ENCODE measurements around the gene ZMAT5. TPM values are rescaled to one million over a fixed set of nuclear protein-coding genes. Genes with fewer than 3 reads are reported as not detected.
A peak's percentile ranks its signal among the peaks of the same experiment; 100 is the strongest.

Gene ZMAT5
- 18.3 TPM for total RNA-seq
- long read RNA-seq, transcript ZMAT5-201 (6 exons, 899 nt): major isoform, 5 of 19 reads
- long read RNA-seq, partial matches to known transcripts: 0 of 19 reads
- long read RNA-seq, other reads (novel, unspliced or antisense): 14 of 19 reads

DNA sequence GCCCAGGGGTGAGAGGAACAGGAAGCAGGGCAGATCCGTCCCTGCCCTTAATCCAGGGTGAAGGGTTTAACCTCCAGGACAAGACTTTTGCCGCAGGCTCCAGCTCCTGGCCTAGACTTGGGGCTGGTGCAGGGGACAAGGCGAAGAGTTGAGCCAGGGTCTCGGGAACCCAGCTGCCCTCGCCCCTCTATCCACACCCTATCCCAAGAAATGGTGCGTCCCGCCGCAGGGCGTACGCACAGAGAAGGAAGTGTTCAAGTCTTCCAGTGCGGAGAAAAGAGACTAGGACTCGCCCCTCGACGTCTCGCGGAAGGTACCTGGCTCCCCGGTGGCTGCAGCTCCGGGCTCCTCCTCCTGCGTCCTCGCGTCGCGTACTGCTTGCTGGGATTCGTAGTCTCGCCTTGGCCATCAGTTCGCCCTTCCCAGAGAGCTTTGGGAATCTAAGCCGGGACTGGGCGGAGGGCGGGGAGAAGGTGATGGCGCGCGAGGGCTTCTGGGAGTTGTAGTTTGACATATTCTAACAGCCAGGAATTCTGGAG lies at the start of gene ZMAT5:
Gene ZMAT5, minus strand, starts transcription at position 376 of the 539 bp plus-strand sequence. CDS start 18,463 bp downstream, outside the sequence.
- Histone ChIP-seq H3K9me3 (no peaks in the 10 kb centered on the region), H3K4me3 (peak within 1 kb of the TSS; percentile 98), H3K27me3 (ENCODE audit: low read depth) (no peaks in the 10 kb centered on the region), H3K36me3 (peaks cover 30% of the 10 kb centered on the region), H3K4me1 (peaks cover 39% of the 10 kb centered on the region), H3K27ac (peak within 1 kb of the TSS; percentile 86)
- ATAC-seq: peak; percentile 98 to 99
- no peak for TF ChIP-seq CTCF (IDR thresholded peaks at IDR 0.05)
- DNase-seq: peak; percentile 97
- intact Hi-C loops (cut with DNase I): no loop called here

DNA sequence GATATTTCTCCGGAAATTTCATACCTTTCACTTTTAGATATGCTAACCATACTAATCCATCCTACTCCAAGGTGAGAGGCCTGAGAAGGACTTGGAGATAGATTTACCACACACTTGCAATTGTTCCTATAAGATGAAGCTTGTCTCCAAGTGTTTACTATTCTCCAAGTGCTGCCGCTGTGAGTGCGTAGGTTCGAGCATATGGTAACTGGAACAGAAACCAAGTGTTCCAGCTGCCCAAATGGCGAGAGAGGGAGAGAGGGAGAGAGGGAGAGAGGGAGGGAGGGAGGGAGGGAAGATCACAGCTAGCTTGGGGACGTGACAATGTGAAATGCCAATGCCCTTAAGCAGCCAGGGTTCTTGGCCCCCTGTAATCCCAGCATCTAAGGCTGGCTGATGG lies 49.7 kb upstream of the ZMAT5 start:
- no peaks in the 10 kb centered on the region for H3K9me3 ChIP-seq
- H3K36me3 ChIP-seq: peaks cover 88% of the 10 kb centered on the region

GRCh38 chr22:29816128-29816527 lies 49.3 kb upstream of the ZMAT5 start:
- intact Hi-C loops (cut with DNase I): no loop called here
- no peak overlapping the region for H3K4me3 ChIP-seq
- peaks cover 89% of the 10 kb centered on the region for H3K36me3 ChIP-seq

More for the DNA sequence above, 49.7 kb upstream of the ZMAT5 start:
- TF ChIP-seq CTCF (IDR thresholded peaks at IDR 0.05): no peak
- Histone ChIP-seq H3K4me1 (peaks cover 21% of the 10 kb centered on the region), H3K27ac (no peak overlapping the region), H3K27me3 (ENCODE audit: low read depth) (no peaks in the 10 kb centered on the region), H3K4me3 (no peak overlapping the region)
- no peak for ATAC-seq
- intact Hi-C loops (cut with DNase I): no loop called here
- no peak for DNase-seq

DNA sequence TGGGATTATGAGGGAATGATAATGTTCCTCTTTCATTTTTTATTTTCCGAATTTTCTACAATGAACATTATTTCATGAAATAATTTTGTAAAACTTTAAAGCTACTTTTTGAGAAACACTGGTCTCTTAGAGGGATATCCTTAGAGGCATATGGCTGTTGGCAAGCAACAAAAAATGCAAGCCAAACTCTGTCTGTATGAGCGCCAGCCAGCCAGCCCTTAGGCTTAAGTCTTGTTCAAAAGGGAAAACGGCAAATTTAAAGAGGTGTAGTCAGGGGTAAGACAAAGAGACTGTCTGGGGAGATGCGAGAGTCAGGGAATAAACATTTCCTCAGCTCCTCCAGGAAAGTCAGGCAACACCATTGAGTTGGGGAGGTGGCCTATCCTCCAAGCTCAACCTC lies 48.8 kb upstream of the ZMAT5 start:
- ATAC-seq (no peak), DNase-seq (no peak)
- no peaks in the 10 kb centered on the region for H3K9me3 ChIP-seq
- H3K4me1 ChIP-seq: peaks cover 21% of the 10 kb centered on the region
- intact Hi-C loops (cut with DNase I): no loop called here
- H3K27me3 ChIP-seq (ENCODE audit: low read depth): no peaks in the 10 kb centered on the region
- no peak overlapping the region for H3K4me3 ChIP-seq
- no peak for TF ChIP-seq CTCF (IDR thresholded peaks at IDR 0.05)
- H3K36me3 ChIP-seq: peaks cover 89% of the 10 kb centered on the region
- H3K27ac ChIP-seq: no peak overlapping the region

More at GRCh38 chr22:29816128-29816527, 49.3 kb upstream of the ZMAT5 start:
- peak in 1 of 2 donors; percentile 37 for ATAC-seq
- Histone ChIP-seq H3K27me3 (ENCODE audit: low read depth) (no peaks in the 10 kb centered on the region), H3K9me3 (no peaks in the 10 kb centered on the region), H3K27ac (no peak overlapping the region), H3K4me1 (peaks cover 21% of the 10 kb centered on the region)
- no peak for TF ChIP-seq CTCF (IDR thresholded peaks at IDR 0.05)
- DNase-seq: no peak

DNA sequence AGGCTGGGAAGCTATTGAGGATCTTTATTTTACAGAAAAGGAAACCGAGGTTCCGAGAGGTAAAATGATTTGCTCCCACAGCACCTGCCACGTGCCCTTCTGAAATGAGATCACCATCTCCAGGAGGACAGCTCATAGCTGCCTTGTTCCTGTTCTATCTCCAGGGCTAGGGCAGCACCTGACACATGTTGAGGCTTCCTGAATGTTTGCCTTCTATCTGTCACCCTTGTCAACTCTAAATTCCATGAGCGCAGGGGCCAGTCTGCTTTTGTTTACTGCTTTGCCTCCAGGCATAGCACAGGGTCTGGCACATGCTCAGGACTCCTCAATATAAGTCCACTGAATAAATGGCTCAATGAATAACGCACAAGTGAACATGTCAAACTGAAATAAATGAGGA lies 47.2 kb upstream of the ZMAT5 start:
- TF ChIP-seq CTCF (IDR thresholded peaks at IDR 0.05): no peak
- DNase-seq (no peak), ATAC-seq (no peak)
- H3K27ac ChIP-seq: no peak overlapping the region
- no peaks in the 10 kb centered on the region for H3K9me3 ChIP-seq
- peaks cover 28% of the 10 kb centered on the region for H3K4me1 ChIP-seq
- no peaks in the 10 kb centered on the region for H3K27me3 ChIP-seq (ENCODE audit: low read depth)
- H3K4me3 ChIP-seq: no peak overlapping the region
- H3K36me3 ChIP-seq: peaks cover 88% of the 10 kb centered on the region
- intact Hi-C loops (cut with DNase I): no loop called here

Measured in lower lobe of right lung (tissue), 2 donors.